GM04503 (cell line): ENCODE results near the gene CXCR1.
"Not testable (repeated sequence)": the region's sequence is repeated elsewhere in the genome, so short reads cannot be mapped to it uniquely, and the experiment has no call there.

Source experiments
- DNase-seq: peaks from one replicate; pipeline ENCODE4 v3.0.0-alpha.2; 2012; ENCODE audit warnings: low read depth

CXCR1 gene

DNA sequence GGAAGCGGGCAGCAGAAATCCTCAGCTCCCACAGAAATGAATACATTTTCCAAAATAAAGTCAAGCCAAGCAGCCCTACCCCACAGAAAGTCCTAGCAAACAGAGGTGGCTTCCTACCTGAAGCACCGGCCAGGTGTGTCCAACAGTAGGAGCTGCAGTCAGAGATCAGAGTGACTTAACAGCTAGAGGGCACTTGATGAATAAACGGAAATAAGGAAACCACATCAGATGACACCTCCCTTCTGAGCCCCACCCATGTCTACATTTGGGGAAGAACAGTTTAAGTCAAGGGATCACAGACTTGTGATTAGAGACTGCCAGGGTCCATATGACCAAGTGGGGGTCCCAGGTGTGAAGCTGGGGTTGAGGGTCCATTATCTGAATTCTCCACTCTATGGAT is at the start of gene CXCR1:
TSS of gene CXCR1 (minus strand) at position 172 of the 400 bp plus-strand sequence. CDS start 1,751 bp downstream, outside the sequence.
- no peak for DNase-seq

DNA sequence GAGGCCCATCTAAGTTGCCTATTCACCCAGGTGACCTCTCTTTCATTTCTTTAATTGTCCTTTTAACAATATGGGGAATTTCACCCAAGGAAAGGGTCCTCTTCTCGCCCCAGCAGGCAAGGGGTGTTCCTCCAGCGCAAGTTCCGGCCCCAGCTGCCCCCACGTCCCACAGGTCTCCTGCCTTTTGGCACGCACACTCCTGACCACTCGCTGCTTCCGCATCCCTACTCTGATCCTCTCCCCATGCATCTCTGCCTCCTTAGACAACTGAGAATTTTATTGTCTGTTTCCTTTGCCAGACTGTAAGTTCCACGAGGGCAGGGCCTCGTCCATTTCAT is 49.5 kb upstream of the CXCR1 start:
- DNase-seq = no peak

DNA sequence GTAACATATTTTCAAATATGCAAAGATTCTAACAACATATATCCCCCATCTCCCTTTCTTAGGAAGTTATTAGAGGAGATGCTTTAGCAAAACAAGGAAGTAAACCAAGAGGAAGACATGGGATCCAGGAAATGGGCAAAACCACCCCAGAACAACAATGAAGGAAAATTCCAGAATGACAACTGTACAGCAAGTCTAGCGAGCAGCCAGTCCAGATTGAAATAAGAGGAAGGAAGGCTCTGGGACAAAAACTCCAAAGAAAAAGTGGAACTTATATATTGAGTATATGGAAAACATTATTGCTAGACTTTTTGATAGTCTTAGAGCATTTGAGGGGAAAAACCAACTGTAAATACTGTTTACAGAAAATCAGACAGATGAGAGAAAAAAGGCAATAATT is 47.4 kb upstream of the CXCR1 start:
- no peak for DNase-seq

DNA sequence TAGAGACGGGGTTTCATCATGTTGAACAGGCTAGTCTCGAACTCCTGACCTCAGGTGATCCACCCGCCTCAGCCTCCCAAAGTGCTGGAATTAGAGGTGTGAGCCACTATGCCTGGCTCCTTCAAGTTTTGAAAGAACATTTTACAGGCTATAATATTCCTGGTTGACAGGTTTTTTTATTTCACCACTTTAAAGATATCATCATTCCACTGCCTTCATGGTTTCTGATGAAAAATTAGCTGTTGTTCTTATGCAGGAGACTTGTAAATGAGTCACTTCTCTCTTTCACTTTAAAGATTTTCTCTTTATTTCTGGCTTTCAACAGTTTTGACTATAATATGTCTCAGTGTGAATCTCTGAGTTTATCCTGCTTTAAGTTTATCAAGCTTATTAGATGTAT is 42.3 kb upstream of the CXCR1 start:
- DNase-seq = no peak

DNA sequence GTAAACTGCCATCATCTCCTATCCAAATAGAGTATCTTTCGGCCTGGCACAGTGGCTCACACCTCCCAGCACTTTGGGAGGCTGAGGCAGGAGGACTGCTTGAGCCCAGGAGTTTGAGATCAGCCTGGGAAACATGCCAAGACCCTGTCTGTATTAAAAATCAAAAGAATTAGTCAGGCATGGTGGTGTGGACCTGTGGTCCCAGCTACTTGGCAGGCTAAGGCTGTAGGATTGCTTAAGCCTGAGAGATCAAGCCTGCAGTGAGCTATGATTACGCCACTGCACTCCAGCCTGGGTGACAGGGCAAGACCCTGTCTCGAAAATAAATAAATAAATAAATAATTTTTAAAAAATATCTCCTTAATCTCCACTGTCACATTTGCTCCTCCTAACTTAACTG is 35.5 kb upstream of the CXCR1 start:
- no peak for DNase-seq

DNA sequence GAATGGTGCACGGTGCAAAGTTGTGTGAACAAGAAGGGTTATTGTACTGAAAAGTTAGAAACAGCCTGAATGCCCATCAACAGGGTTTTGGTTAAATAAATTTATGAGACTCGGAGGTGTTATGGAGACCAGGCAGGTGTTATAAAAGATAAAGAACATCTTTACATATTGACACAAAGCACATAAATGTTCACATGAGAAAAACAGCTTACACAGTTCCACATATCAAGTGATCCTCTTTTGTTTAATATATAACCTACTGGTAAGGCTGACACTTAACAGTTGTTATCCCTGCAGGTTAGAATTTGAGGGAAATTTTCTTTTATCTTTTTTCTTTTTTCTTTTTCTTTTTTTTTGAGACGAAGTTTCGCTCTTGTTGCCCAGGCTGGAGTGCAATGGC is 30.2 kb upstream of the CXCR1 start:
- DNase-seq = no peak

DNA sequence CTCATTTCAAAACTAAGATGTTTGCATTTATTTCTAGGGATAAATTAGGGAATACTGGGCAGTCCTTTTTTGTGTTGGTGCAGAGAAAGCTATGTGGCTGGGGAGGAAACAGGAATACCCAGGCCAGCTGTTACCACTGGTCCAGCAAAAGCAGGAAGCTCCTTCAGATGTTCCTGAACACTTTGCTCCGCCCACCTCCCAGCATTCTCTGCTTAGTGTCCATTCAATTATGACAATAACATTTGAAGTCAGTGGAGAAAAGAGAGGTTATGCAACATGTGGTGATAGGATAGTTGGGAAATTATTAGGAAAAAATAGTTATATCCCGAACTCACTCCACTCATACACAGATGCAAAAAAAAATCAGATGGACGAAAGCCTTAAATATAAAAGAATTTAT is 28.1 kb upstream of the CXCR1 start:
- no peak for DNase-seq

DNA sequence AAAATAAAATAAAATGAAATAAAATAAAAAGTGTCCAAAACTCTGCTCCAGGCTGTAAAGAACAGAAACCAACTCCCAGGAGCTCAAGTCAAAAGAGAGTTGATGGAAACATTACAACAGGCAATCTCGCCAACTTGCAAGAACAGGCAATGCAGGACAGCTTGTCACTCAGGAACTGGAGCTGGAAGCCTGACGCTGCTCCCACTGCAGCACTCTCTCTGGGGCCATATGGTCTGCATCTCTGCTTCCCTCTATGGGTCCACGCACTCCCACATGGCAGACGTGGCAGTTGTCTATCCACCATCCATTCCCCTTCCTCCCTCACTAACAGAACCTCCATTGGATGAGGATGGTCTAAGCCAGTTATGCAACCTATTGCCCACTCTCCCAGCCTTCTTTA is 26.9 kb upstream of the CXCR1 start:
- DNase-seq = no peak

DNA sequence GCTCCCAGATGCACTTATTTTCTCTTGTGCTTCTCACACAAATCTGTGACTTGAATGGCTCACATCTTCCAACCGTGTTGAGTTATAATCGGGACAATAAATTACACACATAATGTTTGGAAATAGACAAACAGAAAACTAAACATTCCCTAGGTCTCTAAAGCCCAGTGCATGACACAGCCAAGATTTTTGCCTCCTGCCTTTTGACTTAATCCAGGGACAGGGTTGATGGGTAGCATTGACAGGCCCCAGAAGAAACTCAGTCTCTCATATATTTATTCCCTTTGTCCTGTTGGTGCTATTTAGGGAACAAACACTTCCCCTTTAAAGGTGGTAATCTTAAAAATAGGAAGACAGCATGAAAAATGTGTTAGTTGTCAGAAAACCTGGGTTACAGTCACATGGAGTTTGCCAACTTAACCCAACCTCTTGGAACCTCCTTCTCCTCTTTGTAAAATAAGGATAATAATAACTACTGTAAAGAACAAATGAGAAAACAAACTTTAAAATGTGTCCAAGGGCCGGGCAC is 26.2 kb upstream of the CXCR1 start:
- no peak for DNase-seq

DNA sequence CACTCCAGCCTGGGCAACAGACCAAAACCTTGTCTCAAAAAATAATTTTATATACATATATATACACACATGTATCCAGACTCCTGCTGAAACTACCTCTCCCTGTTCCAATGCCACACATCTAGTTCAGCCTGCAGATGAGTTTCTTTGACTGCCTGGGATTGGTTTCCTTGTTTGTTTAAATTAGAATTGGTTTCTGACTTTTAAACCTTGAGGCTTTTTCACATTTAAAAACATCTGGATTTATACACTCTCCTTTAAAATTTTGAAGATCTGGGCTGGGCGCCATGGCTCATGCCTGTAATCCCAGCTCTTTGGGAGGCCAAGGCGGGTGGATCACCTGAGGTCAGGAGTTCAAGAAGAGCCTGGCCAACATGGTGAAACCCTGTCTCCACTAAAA is 21.8 kb upstream of the CXCR1 start:
- DNase-seq = no peak

DNA sequence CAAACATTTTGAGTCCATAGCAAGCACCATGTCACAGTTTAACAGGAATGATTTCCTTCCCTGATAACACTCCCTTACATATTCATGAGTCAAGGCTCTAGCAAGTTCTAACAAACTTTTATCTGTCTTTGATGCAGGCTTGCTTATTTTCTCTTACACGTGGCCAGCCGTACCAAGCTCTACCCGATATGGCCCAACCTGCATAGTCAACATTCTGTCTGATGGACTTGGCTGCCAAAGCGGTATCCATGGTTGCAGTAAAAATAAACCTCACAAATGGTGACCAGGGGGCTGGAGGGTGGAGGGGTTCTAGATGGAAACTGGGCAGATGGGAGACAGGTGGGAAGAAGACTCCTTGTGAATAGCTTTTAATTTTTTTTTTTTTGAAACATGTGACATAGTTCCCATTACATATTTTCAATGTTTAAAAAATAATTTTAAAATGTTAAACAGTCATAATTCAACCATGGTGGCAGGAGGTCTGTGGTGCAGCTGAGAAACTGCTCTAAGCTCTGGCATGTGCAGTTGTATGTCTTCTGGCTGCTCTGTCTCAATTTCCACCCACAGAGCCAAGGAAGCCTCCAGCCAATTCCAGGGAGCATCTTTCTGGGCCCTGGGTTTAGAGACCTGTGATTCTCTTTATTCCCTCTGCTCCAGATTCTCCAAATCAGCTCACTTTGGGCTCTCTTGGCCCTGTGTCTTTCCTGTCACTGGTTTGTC is 20.7 kb upstream of the CXCR1 start:
- DNase-seq = no peak

DNA sequence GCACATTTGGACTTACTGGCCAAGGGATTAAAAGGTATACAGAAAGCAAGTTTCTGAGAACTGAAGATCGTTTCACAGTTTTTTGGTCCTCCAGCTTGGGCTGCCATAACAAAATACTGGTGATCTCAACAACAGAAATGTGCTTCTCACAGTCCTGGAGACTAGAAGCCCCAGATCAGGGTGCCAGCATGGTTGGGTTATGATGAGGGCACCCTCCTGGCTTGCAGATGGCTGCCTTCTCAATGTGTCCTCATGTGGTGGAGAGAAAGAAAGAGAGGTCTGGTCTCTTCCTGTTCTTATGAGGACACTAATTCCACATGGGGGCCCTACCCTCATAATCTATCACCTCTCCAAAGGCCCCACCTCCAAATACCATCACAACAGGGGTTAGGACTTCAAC is 20.1 kb upstream of the CXCR1 start:
- no peak for DNase-seq

DNA sequence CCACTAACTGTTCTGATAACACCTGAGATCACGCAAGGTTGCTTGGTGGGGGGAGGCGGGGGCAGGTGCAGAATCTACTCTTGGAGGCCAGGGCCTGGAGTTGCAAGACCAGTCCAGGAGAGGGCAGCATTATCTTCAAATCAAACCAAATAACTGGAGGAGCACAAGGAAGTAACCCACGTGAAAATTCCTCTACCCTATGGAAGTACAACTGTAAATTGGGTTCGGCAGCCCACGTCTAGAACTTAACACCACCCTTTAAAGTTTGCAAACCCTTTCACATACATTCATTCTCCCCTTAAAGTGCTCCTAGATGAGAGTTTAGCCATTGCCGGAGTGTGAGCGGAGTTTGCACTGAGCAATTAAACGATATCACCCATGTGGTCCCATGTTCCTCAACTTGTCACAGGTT is 19.6 kb upstream of the CXCR1 start:
- DNase-seq = no peak

DNA sequence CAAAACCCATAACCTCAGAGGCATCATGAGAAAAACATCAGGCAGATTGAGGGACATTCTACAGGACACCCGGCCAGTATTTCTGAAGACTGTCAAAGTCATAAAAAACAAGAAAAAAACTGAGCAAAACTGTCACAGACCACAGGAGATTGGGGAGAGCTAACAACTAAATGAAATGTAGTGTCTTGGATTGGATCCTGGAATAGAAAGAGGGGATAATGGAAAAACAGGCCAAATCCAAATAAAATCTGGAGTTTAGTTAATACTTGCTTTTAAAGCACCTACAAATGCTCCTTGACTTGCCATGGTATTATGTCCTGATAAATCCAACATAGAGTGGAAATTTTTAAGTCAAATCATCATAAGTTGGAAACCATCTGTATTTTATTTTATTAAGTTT is 17.6 kb upstream of the CXCR1 start:
- DNase-seq = no peak

DNA sequence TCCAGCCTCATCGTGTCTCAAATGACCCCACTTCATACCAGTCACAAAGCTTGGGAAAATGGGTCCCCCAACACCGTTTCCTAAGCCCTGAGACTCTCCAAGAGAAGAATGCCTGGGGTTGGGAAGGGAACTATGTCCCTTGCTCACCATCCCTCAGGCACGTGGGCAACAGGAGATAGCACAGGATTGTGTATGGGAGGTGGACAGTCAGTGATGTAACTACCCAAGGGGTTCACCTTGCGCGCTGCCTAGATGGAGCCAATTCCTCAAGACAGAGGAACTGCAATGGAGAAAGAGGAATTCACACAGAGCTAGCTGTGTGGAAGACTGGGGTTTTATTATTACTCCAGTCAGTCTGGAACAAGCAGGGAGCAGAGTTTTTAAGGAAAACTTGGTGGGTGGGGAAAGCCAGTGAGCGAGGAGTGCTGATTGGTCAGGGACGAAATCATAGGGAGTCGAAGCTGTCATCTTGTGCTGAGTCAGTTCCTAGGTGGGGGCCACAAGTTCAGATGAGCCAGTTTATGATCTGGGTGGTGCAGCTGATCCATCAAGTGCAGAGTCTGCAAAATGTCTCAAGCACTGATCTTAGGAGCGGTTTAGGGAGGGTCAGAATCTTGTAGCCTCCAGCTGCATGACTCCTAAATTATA is 13.8 kb upstream of the CXCR1 start:
- no peak for DNase-seq

DNA sequence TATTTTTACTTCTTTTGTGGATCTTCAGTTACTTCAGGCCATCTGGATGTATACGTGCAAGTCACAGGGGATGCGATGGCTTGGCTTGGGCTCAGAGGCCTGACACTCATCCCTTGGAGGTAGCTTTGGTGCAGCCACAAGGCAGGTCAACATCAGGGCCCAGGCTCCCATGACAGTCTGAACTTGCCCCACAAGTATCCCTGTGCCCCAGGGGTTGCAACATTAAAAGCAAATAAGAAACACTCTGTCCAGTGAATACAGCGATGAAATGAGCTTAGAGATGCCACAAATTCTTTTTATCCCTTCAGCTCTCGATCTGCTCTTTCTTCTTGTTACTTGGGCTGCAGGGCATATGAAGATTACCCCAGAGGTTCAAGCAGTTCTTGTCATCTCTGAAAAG is 13.0 kb upstream of the CXCR1 start:
- DNase-seq = no peak

DNA sequence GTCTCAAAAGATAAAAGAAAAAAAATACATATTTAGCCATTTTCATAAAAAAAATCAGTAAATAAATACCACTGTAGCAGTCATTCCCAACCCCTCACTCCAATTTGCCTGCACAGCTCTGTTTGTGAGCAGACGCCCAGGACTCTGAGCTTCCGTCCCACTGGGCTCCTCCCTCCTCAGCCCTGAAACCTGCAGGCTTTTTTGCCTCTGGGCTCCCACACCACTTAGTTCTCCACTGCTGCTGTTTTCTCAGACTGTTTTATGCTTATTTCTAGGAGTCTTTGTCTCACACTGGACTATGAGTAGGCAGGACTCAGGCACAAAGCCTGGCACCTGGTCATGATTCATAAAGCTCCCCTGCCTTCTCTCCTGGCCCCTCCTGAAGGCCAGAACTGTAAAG is 6.1 kb upstream of the CXCR1 start:
- DNase-seq = no peak

DNA sequence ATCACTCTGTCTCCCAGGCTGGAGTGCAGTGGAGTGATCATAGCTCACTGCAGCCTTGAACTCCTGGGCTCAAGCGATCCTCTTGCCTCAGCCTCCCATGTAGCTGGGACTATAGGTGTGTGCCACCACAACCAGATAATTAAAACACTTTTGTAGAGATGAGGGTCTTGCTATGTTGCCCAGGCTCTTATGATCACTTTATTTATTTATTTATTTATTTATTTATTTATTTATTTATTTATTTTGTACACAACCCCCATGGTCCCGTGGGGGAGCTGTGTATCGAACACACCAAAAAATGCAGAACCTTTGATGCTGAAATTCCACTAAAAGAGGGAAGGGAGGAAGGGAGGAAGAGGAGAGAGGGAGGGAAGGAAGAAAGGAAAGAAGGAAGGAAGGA is 5.0 kb upstream of the CXCR1 start:
- DNase-seq = not testable (repeated sequence)

DNA sequence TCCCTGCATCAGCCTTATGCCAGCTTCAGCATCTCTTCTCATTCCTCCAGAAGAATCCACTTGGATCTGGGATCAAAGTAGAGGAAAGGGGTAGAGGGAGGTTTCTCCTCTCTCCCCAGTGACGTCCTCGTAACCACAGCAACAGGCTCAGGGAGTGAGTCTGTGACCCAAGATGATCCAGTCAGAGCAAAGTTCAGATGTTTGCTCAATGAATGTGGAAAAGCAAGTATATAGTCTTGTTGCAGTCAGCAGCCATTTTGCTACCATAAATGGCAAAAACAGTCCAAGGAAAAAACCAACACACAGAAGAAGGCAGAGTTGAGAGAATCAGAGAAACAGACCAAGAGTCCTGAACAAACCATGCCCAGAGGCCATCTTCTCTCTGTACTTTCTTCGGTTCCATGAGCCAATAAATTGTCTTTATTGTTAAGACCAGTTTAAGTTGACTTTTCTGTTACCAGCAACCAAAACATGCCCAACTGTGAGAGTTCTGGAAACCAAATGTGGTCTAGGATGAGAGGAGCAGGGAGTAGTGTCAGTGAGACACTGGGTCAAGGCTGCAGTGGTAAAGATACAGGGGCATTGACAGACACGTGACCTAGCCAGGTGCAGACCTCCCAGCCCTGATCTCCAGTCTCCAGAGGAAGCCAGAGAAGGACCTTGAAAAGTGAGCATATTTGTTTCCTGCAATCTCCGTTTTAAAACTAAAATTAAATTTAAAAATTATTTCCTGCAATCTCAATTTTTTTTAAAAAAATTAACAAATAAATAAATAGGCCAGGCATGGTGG is 3.2 kb upstream of the CXCR1 start:
- no peak for DNase-seq

DNA sequence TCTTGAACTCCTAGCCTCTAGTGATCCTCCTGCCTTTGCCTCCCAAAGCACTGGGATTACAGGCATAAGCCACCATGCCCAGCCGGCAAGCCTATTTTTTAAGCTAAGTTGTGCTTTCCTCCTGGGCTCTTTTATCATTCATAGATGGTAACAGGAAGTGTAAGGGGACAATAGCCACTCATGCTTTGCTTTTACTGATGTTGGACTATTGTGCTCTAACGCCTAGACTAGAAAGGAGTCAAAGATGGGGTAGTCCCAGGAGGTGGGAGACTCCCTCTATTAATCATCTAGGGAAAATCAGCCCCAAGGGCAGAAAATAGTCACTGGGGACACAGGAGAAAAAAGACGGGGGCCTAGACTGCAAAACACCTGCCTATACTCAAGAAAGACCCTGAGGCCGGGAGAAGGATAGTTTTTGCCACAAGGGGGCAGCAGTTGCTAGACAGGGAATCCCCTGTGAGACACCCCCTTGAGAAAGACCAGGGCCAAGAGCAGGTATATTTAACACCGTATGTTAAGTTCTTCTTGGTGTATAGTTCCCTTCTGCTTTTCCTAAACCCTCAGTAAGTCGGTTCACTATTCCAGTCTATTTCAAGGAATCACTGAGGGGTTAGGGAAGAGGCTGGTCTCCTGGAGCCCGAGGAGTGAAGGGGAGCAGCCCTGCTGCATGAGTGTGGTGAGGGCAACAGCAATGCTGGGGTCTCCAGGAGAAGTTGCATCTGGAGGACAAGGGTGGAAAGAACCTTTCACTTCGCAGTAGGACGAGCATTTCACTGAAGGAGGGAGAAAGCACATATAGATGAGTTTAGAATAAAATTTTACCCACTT is 2.1 kb upstream of the CXCR1 start:
- no peak for DNase-seq

DNA sequence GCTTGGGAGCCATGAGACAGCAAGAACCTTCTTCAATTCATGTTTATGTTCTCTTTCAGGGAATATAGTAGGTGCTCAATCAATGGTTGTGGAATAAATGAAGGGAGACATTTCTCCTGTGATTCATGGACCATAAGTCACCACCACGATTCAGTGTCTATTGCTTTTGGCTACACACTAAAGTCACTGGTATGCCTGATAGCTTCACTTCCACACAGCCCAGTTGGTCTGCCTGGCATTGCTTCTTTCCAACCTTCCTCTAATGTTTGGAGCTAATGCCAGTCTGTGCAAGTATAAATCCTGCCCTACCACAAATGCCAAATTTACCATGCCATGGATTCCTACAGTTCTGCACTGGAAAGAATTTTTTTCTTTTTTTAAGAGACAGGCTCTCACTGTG is 1.3 kb upstream of the CXCR1 start:
- no peak for DNase-seq

DNA sequence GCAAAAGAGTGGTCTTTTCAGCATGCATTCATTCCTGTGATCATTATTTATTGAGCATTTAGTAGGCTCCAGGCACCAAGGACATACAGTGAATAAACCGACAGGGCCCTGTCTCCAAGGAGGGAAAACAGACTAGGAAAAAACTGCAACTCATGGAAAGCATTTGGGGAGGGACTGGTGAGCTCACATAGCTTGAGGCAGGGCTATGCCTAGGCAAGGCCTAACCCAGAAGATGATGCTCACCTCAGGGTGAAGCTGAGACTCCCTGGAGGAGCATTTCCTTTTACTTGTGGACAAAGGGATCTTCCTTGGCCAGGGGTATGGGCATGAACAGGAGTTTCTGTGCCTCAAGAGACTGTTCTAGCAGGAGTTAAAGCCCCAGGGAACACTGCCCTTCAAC is 3.9 kb downstream of the CXCR1 start:
- no peak for DNase-seq
